GM11168 (cell line): Measurements from ENCODE around the gene SYTL1.

ENCODE experiments used
- in situ Hi-C: fragments of 300-500 bp; cut with MboI; formaldehyde crosslinking; loops from one replicate; pipeline ENCODE4 v1.12.0; 2022; ENCODE audit warnings: low sequenced_read_pairs; ENCODE audit not compliant: unreplicated experiment

SYTL1 gene

DNA sequence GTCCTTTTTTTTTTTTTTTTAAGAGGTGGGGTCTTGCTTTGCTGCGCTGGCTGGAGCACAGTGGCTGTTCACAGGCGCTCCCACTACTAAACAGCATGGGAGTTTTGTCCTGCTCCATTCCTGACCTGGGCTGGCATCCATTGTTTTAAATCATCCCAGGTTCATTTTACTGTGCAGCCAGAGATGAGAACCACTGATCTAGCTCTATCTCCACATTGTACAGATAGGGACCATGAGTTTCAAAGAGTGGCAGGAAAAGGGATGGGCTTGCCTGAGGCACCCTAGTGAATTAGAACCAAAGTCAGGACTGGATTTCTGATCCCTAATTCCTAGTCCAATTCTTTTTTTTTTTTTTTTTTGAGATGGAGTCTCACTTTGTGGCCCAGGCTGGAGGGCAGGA, 27.1 kb upstream of the SYTL1 start:
- in situ Hi-C loops = no loop called here

- in situ Hi-C loops = no loop called here
These were observed 25.0 kb upstream of the SYTL1 start for GRCh38 chr1:27316860-27317259.

DNA sequence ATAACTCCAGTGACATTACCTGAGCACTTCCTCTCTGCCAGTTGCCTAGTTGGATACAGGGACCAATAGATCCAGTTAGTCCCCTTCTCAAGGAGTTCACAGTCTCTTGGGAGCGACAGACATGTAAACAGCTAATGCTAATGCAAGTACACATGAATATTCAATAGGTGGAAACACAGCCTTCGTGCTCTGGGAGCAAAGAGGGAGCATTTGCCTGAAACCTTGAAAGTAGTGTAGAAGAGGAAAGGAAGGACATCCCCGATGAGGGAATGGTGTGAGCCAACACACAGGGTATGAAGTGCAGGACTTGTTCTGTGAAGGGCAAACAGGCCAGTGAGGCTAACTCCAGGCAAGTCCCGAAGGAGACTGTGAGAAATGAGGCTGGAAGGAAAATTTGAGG, 23.7 kb upstream of the SYTL1 start:
- in situ Hi-C loops = no loop called here

- in situ Hi-C loops = no loop called here
These were observed 23.2 kb upstream of the SYTL1 start for GRCh38 chr1:27318596-27318995.

DNA sequence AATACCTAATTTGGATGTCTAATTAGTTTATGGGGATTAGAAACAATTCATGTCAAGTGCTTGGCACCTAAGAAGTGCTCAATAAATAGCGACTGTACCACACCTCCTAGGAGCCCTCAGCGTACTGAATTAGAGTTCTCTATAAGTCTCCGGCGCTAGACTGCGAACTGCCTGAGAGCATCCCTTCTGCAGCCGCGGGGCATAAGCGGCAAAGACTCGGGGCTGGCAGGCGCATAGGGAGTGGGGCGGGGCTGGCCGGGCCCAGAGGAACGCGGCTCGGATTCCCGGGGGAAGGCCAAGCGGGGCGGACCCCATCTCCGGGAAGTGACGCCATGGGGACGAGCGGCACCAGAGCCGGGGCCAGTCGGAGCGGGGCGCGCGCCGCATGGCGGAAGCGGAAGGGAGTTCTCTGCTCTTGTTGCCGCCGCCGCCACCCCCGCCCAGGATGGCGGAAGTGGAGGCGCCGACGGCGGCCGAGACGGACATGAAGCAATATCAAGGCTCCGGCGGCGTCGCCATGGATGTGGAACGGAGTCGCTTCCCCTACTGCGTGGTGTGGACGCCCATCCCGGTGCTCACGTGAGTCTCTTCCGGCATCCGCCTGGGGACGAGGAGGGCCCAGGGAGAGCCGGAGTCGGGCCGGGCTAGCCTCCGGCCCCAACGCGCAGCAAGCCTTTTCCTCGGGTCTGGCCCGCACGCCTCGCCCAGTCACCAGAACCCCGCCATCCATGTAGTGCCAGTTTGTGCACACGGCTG, 19.8 kb upstream of the SYTL1 start, which contains the start of gene TMEM222:
TSS of gene TMEM222 (plus strand) at position 351 of the 756 bp plus-strand sequence. CDS start at position 386, 35 bp downstream.
- in situ Hi-C loops = no loop called here

- in situ Hi-C loops = no loop called here
These were observed 19.1 kb upstream of the SYTL1 start for GRCh38 chr1:27322569-27323240.

DNA sequence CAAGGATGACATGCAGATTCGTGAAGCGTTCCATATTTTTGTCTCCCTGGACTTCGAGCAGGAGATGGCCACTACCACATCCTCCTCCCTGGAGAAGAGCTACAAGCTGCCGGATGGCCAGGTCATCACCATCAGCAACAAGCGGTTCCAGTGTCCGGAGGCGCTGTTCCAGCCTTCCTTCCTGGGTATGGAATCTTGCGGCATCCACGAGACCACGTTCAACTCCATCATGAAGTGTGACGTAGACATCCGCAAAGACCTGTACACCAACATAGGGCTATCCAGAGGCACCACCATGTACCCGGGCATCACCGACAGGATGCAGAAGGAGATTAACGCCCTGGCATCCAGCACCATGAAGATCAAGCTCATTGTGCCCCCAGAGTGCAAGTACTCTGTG, 16.5 kb upstream of the SYTL1 start:
- in situ Hi-C loops = no loop called here

GRCh38 chr1:27327964-27328363, 13.9 kb upstream of the SYTL1 start:
- in situ Hi-C loops = no loop called here

GRCh38 chr1:27330786-27331185, 11.0 kb upstream of the SYTL1 start:
- in situ Hi-C loops = no loop called here

DNA sequence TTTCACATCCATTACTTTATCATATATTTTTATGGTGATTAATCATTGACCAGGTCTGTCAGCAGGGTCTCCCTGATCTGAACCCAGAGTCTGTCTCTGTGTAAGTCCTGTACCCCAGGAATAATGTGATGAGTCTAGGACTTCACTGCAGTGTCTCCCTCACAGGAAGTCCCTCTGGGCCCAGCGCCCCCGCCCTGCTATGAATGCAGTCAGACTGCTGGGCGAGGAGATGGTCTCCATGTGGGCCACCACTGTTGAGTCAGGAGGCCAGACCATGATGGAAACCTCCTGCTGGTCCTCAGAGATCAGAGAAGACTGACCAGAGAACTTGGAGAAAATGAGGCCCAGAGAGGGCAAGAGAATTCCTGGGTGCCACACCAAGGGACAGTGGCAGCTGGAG, 10.4 kb upstream of the SYTL1 start:
- in situ Hi-C loops = no loop called here

- in situ Hi-C loops = no loop called here
These were observed 9.9 kb upstream of the SYTL1 start for GRCh38 chr1:27331922-27332321.

GRCh38 chr1:27332536-27333281, 9.1 kb upstream of the SYTL1 start:
- in situ Hi-C loops = no loop called here

- in situ Hi-C loops = no loop called here
These were observed 8.0 kb upstream of the SYTL1 start for GRCh38 chr1:27333717-27334279.

DNA sequence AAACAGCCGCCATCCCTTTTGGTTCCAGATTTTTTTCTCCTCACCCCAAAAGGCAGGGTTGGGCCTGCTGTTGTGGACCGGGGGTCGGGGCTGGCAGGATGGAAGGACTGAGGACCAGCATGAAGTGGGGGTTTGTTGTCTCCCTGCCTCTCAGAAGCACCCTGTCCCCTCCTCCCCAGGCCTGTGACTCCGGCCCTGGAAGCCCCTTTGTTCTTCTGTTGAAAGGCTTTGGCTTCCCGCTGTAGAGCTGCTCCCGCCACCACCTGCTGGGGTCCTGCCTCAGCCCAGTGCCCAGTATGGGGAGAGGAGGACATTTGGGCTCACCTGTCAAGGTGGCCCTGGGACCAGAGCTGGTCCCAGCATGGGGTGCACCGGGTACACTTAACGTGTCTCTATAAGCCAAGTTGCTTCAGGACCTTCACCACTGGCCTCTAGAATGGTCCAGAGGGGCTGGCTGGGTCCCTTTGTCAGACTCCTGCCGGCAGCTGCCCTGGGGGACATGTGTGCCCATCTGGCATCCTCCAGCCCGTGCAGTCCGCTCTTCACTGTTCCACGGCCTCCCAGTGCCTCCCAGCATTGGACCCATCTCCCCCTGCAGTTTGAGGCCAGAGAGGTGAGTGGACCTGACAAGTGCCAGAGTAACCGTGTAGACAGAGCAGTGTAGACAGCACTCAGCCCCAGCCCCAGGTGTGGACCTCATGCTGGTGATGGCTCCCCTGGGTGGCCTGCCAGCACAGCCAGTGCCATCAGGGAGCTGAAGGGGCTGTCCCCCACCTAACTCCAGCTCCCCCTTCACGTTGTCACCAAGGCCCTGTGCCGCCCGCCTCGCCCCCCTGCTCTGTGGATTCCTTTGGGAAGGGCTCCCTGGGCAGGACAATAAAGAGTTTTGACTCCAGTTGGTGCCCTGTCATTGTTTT, 6.1 kb upstream of the SYTL1 start:
- in situ Hi-C loops = no loop called here

GRCh38 chr1:27336756-27337155, 5.1 kb upstream of the SYTL1 start:
- in situ Hi-C loops = no loop called here

DNA sequence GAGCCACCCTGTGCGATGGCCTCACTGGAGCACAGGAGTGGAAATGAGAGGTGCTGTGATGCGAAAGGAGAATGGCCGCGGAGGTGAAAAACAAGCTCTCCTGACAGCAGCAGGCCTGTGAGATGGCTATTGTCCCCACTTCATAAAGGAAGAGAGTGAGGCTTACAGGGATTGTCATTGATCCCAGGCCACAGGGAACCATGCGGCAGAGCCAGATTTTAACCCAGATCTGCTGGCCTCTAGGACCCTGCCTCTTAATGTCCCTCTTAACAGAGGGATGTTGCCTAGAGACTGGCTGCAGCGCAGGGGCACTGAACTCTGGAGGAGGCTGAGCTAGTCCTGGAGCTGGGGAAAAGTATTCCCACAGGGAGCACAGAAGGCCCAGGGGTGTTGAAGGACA, 3.1 kb upstream of the SYTL1 start:
- in situ Hi-C loops = no loop called here

GRCh38 chr1:27339213-27339612, 2.6 kb upstream of the SYTL1 start:
- in situ Hi-C loops = no loop called here

DNA sequence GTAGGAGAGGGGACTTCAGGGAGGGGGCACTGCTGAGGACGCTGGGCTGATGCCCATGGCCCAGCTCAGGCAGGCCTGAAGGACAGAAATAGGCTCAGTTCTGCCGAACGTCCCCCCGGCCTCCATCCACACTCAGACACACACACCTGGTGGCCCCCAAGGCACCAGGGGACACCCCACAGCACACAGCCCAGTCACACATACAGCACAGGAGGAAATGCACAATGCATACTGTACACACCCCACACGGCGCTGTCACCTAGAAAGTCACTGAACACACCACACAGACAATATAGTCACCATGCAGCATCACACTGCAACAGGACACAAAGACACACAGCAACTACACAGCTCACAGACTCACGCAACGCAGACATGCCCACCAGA, 562 bp downstream of the SYTL1 start:
- in situ Hi-C loops = no loop called here

DNA sequence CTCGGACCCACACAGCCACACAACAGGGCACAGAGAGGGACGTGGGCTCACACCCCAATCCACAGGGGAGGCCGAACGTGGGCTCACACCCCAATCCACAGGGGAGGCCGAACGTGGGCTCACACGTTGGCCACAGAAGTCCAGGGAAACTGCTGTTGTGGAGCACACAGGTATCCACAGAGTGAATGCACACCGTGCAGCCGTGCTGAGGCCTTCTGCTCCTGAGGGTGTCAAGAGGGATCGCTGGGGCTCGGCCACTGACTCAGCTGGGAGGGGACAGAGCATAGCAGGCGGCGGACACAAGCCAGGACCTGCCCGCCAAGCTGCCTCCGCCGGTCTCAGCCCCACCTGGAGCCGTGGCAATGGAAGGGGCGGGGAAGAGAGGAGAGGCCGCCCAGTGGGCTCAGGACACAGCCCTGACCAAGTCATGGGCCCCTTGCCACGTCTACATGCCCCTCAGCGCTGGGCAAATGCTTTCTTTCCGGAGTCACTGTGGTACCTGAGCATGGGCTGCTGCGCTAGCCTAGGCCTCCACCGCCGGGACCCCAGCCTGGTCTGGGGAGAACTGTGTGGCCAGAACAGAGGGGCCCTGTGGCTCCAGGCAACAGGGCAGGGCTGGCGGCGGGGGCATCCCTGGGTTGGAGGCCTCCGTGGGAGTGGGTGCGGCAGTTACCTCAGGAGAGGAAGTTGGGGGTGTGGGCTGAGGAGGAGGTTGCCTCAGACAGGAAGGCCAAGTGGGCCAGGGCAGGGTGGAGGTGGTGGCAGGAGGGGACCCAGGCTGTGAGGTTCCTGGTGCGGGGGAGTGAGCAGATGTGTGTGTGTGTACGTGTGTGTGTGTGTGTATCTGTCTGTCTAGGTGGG, 1.2 kb downstream of the SYTL1 start:
- in situ Hi-C loops = no loop called here
